Measurements from ENCODE around the gene AXL.
"Not testable (repeated sequence)": the region's sequence is repeated elsewhere in the genome, so short reads cannot be mapped to it uniquely, and the experiment has no call there.

AXL gene

DNA sequence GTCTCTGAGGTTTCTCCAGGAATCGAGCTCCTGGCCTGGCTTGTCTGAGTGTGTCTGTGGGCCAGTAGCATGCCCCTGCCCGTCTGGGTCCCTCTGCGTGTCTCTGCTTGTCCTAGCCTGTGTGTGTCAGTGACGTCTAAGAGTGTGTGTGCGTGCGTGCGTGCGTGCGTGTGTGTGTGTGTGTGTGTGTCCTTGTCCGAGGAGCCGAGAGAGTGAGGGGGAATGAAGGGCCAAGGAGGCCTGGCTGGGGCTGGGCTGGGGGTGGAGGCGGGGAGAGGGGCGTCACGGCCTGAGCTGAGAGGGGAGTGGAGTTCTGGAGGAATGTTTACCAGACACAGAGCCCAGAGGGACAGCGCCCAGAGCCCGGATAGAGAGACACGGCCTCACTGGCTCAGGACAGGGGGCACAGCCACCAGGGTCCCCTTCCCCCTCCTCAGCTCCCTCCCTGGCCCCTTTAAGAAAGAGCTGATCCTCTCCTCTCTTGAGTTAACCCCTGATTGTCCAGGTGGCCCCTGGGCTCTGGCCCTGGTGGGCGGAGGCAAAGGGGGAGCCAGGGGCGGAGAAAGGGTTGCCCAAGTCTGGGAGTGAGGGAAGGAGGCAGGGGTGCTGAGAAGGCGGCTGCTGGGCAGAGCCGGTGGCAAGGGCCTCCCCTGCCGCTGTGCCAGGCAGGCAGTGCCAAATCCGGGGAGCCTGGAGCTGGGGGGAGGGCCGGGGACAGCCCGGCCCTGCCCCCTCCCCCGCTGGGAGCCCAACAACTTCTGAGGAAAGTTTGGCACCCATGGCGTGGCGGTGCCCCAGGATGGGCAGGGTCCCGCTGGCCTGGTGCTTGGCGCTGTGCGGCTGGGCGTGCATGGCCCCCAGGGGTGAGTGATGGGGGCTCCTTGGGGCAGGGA is at the start of gene AXL:
AXL (plus strand) TSS at position 609 of the 893 bp plus-strand sequence; CDS start at position 779, 170 bp downstream.
- no peak for DNase-seq (ENCODE audit: low read depth)

DNA sequence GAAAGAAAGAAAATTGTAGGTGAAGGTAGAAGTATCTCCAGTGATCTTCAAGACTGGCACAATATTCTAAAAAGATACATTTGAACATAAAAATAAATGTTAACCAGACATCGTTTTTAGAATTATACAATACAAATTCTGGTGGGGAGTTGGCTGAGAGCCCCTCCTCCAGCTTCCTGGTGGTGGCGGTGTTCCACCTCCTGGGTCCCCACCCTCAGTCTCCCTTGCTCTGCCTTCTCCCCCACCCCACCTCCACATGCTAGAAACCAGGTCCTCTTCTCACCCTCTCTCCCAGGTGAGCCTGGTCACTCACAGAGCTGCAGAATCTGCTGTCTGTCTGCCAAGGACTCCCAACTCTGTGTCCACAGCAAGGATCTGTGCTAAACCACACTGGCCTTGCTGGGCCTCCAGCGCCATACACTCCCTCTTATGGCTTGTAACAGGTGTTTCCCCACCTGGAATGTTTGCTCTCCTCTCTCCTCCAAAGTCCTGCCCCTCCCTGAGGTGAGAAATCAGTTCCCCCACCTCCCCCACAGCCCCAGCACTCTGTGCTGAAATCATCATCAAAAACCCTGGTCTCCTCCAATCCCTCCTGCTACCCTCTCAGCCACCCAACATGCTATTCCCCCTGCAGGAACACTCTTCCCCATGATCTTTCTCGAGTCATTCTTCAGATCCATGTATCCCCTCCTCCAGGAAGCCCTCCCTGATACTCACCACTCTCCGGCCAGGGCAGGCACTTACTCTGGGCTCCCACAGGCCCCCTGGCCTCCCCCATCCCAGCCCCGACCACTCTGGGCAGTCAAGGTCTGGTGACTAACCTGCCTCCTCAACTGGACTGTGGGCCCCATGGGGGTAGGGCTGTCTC is 46.5 kb upstream of the AXL start:
- no peak for DNase-seq (ENCODE audit: low read depth)

- no peak for DNase-seq (ENCODE audit: low read depth)
Observed at GRCh38 chr19:41174297-41174928, 44.6 kb upstream of the AXL start.

- no peak for DNase-seq (ENCODE audit: low read depth)
Observed at GRCh38 chr19:41175801-41176777, 42.9 kb upstream of the AXL start.

GRCh38 chr19:41180173-41180572 is 38.9 kb upstream of the AXL start:
- DNase-seq (ENCODE audit: low read depth): not testable (repeated sequence)

- DNase-seq (ENCODE audit: low read depth): no peak
Observed at GRCh38 chr19:41186971-41187883, 31.8 kb upstream of the AXL start.

- no peak for DNase-seq (ENCODE audit: low read depth)
Observed at GRCh38 chr19:41187884-41188279, 31.1 kb upstream of the AXL start.

DNA sequence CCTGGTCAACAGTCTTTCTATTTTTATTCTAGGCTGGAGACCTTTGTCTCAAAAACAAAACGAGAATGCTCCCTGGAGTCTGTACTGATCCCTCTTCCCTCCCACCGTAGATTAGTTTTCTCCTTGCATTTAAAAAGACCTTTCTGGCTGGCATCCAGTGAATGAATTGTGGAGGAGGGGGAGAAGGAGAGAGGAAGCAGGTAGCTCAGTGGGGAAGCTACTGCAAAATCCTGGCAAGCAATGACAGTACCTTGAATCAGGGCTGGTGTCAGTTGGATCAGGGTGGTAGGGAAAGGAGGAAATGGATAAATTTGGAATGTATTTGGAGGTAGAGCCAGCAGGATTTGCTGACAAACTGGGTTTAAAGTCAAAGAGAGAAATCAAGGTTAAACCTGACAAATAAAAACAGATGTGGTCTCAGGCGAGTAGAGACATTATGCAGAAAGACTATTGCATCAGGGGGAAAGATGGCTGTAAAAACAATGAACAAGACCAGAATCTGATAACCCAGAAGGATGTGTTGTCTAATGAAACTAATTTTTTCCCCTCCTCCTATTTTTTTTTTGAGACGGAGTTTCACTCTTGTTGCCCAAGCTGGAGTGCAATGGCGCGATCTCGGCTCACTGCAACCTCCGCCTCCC is 29.5 kb upstream of the AXL start:
- no peak for DNase-seq (ENCODE audit: low read depth)

DNA sequence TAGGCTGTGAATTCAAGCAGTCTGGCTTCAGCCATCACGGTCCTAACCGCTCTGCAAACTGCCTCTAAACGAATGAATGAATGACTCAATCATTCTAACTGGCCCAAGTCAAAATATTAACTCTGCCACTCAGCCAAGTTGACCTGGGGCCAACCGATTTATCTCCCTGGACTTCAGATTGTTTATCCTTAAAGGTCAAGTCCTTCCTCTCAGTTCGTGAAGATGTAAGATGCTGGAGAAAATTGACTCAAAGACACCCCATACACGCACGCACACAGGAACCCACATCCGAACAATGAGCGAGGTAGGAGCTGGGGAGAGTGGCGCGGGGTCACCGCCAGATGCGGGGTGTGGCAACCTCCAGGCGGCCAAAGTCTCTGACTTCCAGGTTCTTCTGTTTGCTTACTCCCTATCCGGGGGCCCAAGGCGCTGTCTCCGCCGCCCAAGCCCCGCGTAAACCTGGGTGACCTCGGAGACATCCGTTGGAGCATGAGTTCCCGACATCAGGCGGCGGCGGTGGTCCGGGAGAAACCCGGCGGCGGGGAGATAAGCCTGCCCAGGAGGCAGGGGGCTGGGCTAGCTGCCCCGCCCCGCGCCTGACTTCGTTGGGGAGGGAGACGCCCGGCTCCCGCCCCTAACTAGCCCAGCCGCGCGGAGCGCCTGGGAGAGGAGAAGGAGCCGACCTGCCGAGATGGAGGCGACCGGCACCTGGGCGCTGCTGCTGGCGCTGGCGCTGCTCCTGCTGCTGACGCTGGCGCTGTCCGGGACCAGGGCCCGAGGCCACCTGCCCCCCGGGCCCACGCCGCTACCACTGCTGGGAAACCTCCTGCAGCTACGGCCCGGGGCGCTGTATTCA is 26.2 kb upstream of the AXL start, which contains the start of gene CYP2S1:
CYP2S1 (plus strand) TSS at position 646 of the 856 bp plus-strand sequence; CDS start at position 692, 46 bp downstream.
- no peak for DNase-seq (ENCODE audit: low read depth)

DNA sequence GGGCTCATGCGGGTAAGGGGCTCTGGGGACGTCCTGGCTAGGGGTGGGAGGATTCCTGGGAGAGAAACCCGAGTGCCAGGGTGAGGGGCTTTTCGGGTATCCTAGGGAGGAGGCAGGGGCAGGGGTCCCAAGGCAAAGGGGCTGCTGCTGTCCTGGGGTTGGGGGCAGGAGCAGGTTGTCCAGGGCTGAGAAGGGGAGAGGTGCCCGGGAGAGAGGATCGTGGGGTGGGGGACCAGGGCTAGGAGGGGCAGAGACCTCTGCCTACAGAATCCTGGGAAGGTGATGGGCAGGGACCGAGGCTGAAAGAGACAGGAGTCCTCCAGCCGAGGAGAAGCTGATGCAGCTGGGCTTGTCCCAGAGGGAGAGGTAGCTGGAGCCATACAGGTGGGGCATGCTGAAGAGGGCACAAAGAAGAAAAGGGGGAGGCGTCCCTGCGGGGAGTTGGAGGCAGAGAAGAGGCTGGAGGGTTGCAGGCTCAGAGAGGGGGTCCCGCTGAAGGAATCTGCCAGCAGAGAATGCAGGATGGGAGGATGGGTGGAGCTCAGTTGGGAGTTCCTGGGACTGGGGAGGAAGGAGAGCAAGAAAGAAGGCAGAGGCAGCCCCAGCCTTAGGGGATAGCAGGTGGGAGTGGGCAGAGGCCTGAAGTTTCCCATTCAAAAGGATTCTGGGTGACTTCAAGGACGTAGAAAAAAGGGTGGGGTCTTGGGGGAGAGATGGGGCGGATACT is 25.4 kb upstream of the AXL start:
- no peak for DNase-seq (ENCODE audit: low read depth)

GRCh38 chr19:41194157-41194552 is 24.9 kb upstream of the AXL start:
- no peak for DNase-seq (ENCODE audit: low read depth)

DNA sequence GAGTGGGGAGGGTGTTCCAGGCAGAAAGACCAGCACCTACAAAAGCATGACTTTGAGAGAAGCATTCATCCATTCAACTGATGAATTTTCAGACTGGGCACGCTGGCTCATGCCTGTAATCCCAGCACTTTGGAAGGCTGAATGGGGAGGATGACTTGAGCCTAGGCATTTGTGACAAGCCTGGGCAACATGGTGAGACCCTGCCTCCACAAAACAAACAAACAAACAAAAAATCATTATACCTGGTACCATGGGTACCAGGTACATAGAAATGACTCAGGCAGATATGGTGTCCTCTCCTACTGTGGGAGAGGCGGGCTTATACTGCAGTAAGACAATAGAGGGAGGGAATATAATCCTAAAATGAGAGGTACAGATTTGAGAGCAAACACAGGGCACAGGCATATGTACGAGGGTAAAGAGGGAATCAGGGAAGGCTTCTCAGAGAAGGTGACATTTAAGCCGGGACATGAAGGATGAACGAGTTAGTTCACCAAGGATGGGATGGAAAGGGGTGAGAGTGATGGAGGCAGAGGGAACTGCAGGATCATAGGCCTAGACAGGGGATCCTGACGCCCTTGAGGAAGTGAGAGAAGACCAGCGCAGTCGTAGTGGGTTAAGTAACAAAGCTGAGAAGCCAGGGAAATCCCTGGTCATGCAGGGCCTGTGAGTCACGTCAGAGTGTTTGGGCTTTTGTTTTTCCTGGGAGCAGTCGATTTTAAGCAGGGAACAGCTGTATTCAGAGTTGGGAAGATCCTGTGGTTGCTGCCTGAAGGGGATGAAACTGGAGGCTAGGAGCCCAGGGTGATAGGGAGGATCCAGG is 23.1 kb upstream of the AXL start:
- DNase-seq (ENCODE audit: low read depth): no peak

- DNase-seq (ENCODE audit: low read depth): no peak
Observed at GRCh38 chr19:41198559-41198958, 20.5 kb upstream of the AXL start.

DNA sequence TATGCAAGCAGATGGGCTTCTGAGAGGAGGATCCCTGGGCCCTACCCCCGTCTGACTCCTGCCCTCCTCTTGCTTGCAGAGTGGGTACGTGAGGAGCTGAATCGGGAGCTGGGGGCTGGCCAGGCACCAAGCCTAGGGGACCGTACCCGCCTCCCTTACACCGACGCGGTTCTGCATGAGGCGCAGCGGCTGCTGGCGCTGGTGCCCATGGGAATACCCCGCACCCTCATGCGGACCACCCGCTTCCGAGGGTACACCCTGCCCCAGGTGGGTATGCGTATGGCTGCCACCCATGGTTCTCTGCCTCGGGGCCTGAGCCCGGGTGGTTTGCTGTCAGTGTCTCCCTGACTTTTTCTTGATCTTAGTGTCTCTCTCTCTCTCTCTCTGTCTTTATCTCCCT is 15.7 kb upstream of the AXL start:
- no peak for DNase-seq (ENCODE audit: low read depth)

DNA sequence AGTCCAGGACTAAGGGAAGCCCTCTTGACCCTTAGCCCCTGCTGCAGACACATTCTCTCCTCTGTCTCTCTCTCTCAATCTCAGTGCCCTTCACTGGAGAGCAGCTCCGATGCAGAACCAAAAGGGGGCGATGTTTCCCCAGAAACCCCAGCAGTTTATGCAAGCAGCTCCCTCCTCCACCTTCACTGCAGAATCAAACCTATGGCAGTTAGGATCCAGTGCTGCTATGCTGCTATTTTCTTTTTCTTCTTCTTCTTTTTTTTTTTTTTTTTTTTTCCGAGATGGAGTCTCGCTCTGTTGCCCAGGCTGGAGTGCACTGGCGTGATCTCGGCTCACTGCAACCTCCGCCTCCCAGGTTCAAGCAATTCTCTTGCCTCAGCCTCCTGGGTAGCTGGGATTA is 14.7 kb upstream of the AXL start:
- peak; percentile 71 for DNase-seq (ENCODE audit: low read depth)

DNA sequence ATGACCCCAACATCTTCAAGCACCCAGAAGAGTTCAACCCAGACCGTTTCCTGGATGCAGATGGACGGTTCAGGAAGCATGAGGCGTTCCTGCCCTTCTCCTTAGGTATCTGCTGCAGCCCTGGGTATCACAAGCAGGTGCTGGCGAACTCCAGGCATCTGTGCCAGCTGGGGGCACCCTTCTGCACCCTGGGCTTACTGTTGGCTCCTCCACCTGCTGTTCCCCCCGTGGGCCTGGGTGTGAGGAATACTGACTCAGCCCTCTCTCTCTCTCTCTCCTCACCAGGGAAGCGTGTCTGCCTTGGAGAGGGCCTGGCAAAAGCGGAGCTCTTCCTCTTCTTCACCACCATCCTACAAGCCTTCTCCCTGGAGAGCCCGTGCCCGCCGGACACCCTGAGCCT is 13.0 kb upstream of the AXL start:
- no peak for DNase-seq (ENCODE audit: low read depth)

DNA sequence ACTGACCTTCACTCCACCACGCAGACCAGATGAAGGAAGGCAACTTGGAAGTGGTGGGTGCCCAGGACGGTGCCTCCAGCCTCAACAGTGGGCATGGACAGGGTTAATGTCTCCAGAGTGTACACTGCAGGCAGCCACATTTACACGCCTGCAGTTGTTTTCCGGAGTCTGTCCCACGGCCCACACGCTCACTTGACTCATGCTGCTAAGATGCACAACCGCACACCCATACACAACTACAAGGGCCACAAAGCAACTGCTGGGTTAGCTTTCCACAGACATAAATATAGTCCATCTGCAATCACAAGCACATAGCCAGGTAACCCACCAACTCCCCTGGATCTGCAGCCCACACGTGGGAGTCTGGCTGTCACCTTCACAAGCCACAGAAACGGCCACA is 12.6 kb upstream of the AXL start:
- DNase-seq (ENCODE audit: low read depth): no peak

Measured in activated T-helper 9 cell treated with anti-CD3 and anti-CD28 coated beads, Interleukin-2, amount 50 U/mL, for 16 hours (primary cell).